ENCODE data around the gene CNPY1.

- TF ChIP-seq POLR2A (IDR thresholded peaks at IDR 0.05; ENCODE audit: low read depth) (no peak), CTCF (IDR thresholded peaks at IDR 0.05) (no peak), POLR2AphosphoS5 (IDR thresholded peaks at IDR 0.05) (no peak), EP300 (IDR thresholded peaks at IDR 0.05) (no peak)
Observed at GRCh38 chr7:155489158-155489840, 57.1 kb downstream of the CNPY1 start.
